Motor neuron (in vitro differentiated cells): ENCODE measurements around the gene DCAF4. TPM values are rescaled to one million over a fixed set of nuclear protein-coding genes. Genes with fewer than 3 reads are reported as not detected.
A peak's percentile ranks its signal among the peaks of the same experiment; 100 is the strongest.
"Not testable (repeated sequence)": the region's sequence is repeated elsewhere in the genome, so short reads cannot be mapped to it uniquely, and the experiment has no call there.

Experiments
- ATAC-seq, 8 experiments: fragments of 200-7000 bp; cut with Tn5 transposase; replicated peaks in 6 of 8; 2 replicates each; pipeline ENCODE4 v1.8.0; 2021; ENCODE audit warnings: mild to moderate bottlenecking in 8 of 8, moderate library complexity in 8 of 8
- H3K27ac ChIP-seq, 2 donors: fragments of 250-450 bp; sonication (Bioruptor Pico); 2 replicates each; pipeline ENCODE4 v1.9.0; 2021; ENCODE audit warnings: antibody characterized with exemption in 2 of 2, mild to moderate bottlenecking in 2 of 2, moderate library complexity in 1 of 2
- H3K4me1 ChIP-seq, 2 donors: fragments of 250-450 bp; sonication (Bioruptor Pico); replicated peaks in 1 of 2; 2 replicates each; pipeline ENCODE4 v1.6.1; 2021; ENCODE audit warnings: antibody characterized with exemption in 2 of 2, mild to moderate bottlenecking in 2 of 2, moderate library complexity in 1 of 2
- H3K4me3 ChIP-seq, 5 donors: fragments of 250-450 bp; sonication (Bioruptor Pico); 2 replicates each; pipeline ENCODE4 v1.9.0; 2021; ENCODE audit warnings: antibody characterized with exemption in 5 of 5, mild to moderate bottlenecking in 5 of 5, moderate library complexity in 4 of 5
- WGBS, 10 experiments: fragments of 450-650 bp; shearing (Covaris generic); methylation state at CpG; one replicate each; pipeline ENCODE4 v1.0.0; 2022; 5-methylcytosine and 5-hydroxymethylcytosine counted together
- in situ Hi-C, 9 experiments: fragments of 400-800 bp; cut with MboI; loops; one replicate each; pipeline ENCODE4 v1.15.0; 2021; ENCODE audit warnings: low sequenced_read_pairs in 9 of 9, low pct_unique_long_range_greater_than_20kb in 2 of 9; ENCODE audit not compliant: unreplicated experiment in 9 of 9
- total RNA-seq, 8 experiments: library from RNA; unstranded; fragments of 300-600 nt; gene quantifications; 2 replicates each; pipeline versions ENCODE4 v1.2.3 to v1.2.4, GENCODE V29; 2022

The DCAF4 gene
- total RNA-seq, 8 experiments from 2014 or later, result 7.1 to 36.6 (median 15.6) TPM

- 81 to 100% (median 89%) methylated on average over 3 to 8 of the region's 13 CpGs; no CpG with 5 or more reads in 6 of the 10 experiments for WGBS, 10 experiments
- Histone ChIP-seq H3K4me3 (no peak overlapping the region), H3K27ac (no peak overlapping the region), H3K4me1 (no peaks in the 10 kb centered on the region)
- in situ Hi-C loops, result loop anchor here in 1 of 9 experiments (10.0 kb wide), 1 partner anchor 431 kb away; no protein-coding TSS in a partner anchor
- no peak for ATAC-seq
Observed at GRCh38 chr14:72945356-72946027, 19.2 kb downstream of the DCAF4 start.

- 74 to 100% (median 83%) methylated on average over 1 to 7 of the region's 8 CpGs; no CpG with 5 or more reads in 2 of the 10 experiments for WGBS, 10 experiments
- peak in 1 of 8 experiments; percentile 59 for ATAC-seq
- Histone ChIP-seq H3K4me1 (no peaks in the 10 kb centered on the region), H3K27ac (no peak overlapping the region), H3K4me3 (no peak overlapping the region)
- in situ Hi-C loops, result loop anchor here in 1 of 9 experiments (10.0 kb wide), 1 partner anchor 432 kb away; no protein-coding TSS in a partner anchor
Observed at GRCh38 chr14:72946491-72946890, 20.2 kb downstream of the DCAF4 start.

GRCh38 chr14:72947366-72948160 is 21.3 kb downstream of the DCAF4 start:
- no peak overlapping the region for H3K4me3 ChIP-seq
- no peak overlapping the region for H3K27ac ChIP-seq
- H3K4me1 ChIP-seq, result no peaks in the 10 kb centered on the region
- in situ Hi-C loops, result loop anchor here in 1 of 9 experiments (10.0 kb wide), 1 partner anchor 433 kb away; no protein-coding TSS in a partner anchor
- WGBS, 10 experiments, result 86 to 100% (median 100%) methylated on average over 1 to 4 of the region's 9 CpGs; no CpG with 5 or more reads in 2 of the 10 experiments
- ATAC-seq, result no peak

DNA sequence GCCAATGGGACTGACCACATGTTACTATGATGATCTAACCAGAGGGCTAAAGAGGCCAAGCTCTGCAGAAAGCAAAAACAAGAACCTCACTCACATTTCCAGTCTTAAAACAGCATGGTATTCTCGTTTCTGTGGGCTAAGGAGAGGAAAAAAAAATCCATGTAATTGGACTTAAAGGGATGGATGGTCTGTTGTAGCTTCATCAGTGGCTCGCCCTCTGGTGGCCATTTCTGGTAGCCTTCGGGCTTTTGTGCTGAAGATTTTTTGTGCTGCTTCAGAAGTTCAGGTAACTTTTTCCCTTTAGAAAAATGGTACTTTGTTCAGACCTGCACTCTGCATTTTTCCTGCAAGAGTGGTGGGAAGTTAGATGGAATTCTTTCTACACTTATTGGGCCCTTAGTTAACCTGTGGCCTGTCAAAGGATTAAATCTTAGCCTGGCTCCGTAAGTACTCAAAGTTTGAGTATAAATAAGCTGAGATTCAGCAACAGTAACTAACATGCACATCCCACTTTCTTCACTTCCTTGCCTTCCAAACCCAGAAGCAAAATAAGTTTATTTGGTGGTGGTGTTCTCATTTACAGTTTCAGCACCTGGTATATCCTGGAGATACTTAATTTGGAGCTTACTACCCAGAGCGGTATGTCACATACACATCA is 22.3 kb downstream of the DCAF4 start:
- Histone ChIP-seq H3K4me3 (no peak overlapping the region), H3K27ac (no peak overlapping the region), H3K4me1 (no peaks in the 10 kb centered on the region)
- in situ Hi-C loops, result loop anchor here in 1 of 9 experiments (10.0 kb wide), 1 partner anchor 434 kb away; no protein-coding TSS in a partner anchor
- ATAC-seq, result peak in 7 of 8 experiments; percentile 30 to 81 (median 57)
- WGBS, 10 experiments, result 0 to 58% (median 29%) methylated on average over 1 to 5 of the region's 5 CpGs; no CpG with 5 or more reads in 3 of the 10 experiments

DNA sequence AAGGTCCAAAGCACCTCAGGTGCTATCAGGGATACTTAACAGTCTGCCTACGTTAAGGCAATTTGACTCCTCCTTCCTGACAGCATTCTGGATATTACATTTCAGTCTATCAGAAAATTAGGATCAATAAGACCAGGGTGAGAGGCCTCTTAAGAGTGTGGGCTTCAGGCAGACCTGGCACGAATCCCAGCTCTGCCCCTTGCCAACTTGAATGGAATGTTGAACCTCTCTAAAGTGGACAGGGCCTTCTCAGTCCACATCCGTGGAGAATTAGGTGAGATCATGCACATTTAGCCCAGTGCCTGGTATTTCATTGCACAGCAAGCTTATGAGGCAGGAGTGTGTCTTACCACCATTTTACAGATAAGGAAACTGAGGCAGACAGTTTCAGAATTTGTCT is 25.9 kb downstream of the DCAF4 start:
- ATAC-seq, result no peak
- Histone ChIP-seq H3K4me3 (no peak overlapping the region), H3K27ac (no peak overlapping the region), H3K4me1 (no peaks in the 10 kb centered on the region)
- in situ Hi-C loops, result no loop called here
- WGBS, 10 experiments, result 60 to 100% (median 81%) methylated on average over 1 to 3 of the region's 3 CpGs; no CpG with 5 or more reads in 4 of the 10 experiments

- 87 to 100% (median 96%) methylated on average over 2 to 8 of the region's 9 CpGs; no CpG with 5 or more reads in 5 of the 10 experiments for WGBS, 10 experiments
- H3K4me1 ChIP-seq, ATAC-seq, in situ Hi-C loops, H3K4me3 ChIP-seq, H3K27ac ChIP-seq: not testable (repeated sequence)
Observed at GRCh38 chr14:72956741-72957140, 30.5 kb downstream of the DCAF4 start.

- in situ Hi-C loops, result no loop called here
- Histone ChIP-seq H3K4me3 (no peak overlapping the region), H3K4me1 (no peaks in the 10 kb centered on the region), H3K27ac (no peak overlapping the region)
- WGBS, 10 experiments, result 72 to 100% (median 81%) methylated on average over 1 to 3 of the region's 3 CpGs; no CpG with 5 or more reads in 5 of the 10 experiments
- ATAC-seq, result no peak
Observed at GRCh38 chr14:72957213-72957612, 30.9 kb downstream of the DCAF4 start.

DNA sequence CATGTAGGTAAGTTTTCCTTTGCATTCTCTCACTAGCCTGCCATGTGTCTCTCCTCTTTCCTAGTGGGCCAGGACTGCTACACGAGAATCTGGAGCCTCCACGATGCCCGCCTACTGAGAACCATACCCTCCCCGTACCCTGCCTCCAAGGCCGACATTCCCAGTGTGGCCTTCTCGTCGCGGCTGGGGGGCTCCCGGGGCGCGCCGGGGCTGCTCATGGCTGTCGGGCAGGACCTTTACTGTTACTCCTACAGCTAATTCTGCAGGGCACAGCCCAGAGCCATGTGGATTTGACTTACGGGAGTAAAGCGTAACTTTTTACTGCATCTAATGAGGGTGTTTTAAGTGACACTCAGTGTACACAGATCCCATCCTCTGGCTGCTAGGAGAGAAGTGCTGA is 32.3 kb downstream of the DCAF4 start:
- Histone ChIP-seq H3K27ac (no peak overlapping the region), H3K4me3 (no peak overlapping the region), H3K4me1 (no peaks in the 10 kb centered on the region)
- no peak for ATAC-seq
- in situ Hi-C loops, result no loop called here
- 78 to 100% (median 89%) methylated on average over 2 to 7 of the region's 15 CpGs; no CpG with 5 or more reads in 4 of the 10 experiments for WGBS, 10 experiments

- WGBS, 10 experiments, result 90 to 100% (median 95%) methylated on average over 1 to 4 of the region's 4 CpGs; no CpG with 5 or more reads in 4 of the 10 experiments
- in situ Hi-C loops, H3K27ac ChIP-seq, ATAC-seq, H3K4me3 ChIP-seq, H3K4me1 ChIP-seq: not testable (repeated sequence)
Observed at GRCh38 chr14:72961016-72961415, 34.8 kb downstream of the DCAF4 start.

GRCh38 chr14:72961579-72962335 is 35.5 kb downstream of the DCAF4 start:
- no peak for ATAC-seq
- no peak overlapping the region for H3K4me3 ChIP-seq
- in situ Hi-C loops, result no loop called here
- no peaks in the 10 kb centered on the region for H3K4me1 ChIP-seq
- 40 to 100% (median 88%) methylated on average over 1 to 2 of the region's 10 CpGs; no CpG with 5 or more reads in 3 of the 10 experiments for WGBS, 10 experiments
- H3K27ac ChIP-seq, result no peak overlapping the region

- ATAC-seq, result peak in 2 of 8 experiments; percentile 23 to 24
- H3K4me1 ChIP-seq, result not testable (repeated sequence)
Observed at GRCh38 chr14:72962336-72962754, 36.1 kb downstream of the DCAF4 start.

GRCh38 chr14:72962829-72963312 is 36.6 kb downstream of the DCAF4 start:
- no peaks in the 10 kb centered on the region for H3K4me1 ChIP-seq
- H3K4me3 ChIP-seq, result no peak overlapping the region
- no peak overlapping the region for H3K27ac ChIP-seq
- in situ Hi-C loops, result no loop called here
- 0 to 88% (median 56%) methylated on average over 1 to 6 of the region's 6 CpGs; no CpG with 5 or more reads in 1 of the 10 experiments for WGBS, 10 experiments
- peak in 3 of 8 experiments; percentile 80 to 82 (median 80) for ATAC-seq

More at GRCh38 chr14:72962336-72962754, 36.1 kb downstream of the DCAF4 start:
- H3K4me3 ChIP-seq, in situ Hi-C loops, H3K27ac ChIP-seq: not testable (repeated sequence)
- WGBS, 10 experiments, result 56 to 100% (median 100%) methylated on average over 1 to 5 of the region's 10 CpGs; no CpG with 5 or more reads in 2 of the 10 experiments
